Activated T-cell treated with anti-CD3 and anti-CD28 coated beads for 4 hours (primary cell): Measurements from ENCODE around the gene SYT13.
A peak's percentile ranks its signal among the peaks of the same experiment; 100 is the strongest.

Experiments used
- DNase-seq: peaks from one replicate; pipeline ENCODE4 v3.0.0-alpha.2; 2020

Gene SYT13

DNA sequence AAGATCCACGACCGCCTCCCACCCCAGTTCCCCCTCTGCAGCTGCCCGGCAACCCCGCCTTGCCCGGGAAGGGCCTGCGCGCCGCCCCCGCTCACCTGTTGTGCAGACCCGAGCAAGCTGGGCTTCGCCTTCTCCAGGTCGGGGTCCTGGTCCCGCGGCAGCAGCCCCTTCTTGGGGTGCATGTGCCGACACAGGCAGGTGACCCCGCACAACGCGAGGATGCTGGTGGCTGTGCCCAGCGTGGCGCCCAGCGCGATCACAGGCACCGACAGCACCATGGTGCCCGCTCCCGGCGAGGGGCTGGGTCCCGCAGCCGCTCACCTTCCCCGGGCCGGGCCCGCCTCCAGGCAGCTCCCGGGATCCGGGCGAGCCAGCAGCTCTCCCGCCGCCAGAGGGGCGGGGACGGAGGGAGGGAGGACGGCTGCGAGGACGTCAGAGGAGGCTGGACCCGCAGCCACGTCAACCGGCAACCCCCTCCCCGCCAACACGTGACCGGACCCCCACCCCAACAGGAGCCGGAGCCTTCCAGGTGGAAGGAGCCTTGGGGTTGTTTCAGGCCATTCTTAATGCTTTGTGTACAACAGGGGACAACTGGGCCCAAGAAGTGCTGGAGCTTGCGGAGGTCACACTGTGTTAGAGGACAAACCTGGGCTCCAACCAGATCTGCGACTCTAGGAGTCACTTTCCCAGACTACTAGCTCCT, at the start of gene SYT13:
SYT13 (minus strand) TSS at position 412 of the 703 bp plus-strand sequence; CDS start at position 278, 134 bp downstream.
- no peak for DNase-seq

DNA sequence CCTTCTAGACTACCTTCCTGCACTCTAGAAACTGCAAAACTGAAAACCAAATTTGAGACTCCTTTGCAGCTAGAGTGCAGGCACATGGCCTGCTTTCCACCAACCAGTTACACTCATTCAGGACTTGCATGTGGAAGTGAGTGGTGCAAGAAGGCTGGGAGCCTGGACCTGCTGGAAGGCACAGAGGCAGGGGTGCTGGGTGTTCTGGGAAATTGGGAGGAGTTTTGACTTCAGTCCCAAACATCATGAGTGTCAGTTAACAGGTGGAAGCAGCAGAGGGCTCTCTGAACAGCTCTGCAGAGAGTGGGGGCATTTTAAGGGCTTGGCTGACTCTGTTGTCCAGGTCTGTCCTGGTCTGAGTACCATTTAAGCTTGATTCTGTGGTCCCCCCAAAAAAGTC, 49.3 kb upstream of the SYT13 start:
- no peak for DNase-seq

- no peak for DNase-seq
These were observed 48.7 kb upstream of the SYT13 start for GRCh38 chr11:45334836-45335235.

DNA sequence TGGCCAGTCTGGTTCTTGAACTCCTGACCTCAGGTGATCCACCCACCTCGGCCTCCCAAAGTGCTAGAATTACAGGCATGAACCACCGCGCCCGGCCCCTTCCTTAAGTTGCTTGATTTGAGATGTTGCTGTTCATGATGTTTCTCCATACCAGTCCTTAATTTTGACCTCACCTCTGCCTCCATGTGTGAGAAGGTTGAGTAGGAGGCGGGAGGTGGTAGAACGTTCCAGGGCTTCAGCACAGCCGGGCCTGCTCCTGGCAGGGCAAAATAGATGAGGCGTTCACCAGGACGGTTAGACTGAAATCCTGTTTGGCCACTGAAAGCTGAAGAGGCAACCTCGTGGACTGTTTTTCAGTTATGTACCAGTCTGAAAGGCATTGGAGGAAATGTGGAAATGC, 48.3 kb upstream of the SYT13 start:
- DNase-seq, result no peak

DNA sequence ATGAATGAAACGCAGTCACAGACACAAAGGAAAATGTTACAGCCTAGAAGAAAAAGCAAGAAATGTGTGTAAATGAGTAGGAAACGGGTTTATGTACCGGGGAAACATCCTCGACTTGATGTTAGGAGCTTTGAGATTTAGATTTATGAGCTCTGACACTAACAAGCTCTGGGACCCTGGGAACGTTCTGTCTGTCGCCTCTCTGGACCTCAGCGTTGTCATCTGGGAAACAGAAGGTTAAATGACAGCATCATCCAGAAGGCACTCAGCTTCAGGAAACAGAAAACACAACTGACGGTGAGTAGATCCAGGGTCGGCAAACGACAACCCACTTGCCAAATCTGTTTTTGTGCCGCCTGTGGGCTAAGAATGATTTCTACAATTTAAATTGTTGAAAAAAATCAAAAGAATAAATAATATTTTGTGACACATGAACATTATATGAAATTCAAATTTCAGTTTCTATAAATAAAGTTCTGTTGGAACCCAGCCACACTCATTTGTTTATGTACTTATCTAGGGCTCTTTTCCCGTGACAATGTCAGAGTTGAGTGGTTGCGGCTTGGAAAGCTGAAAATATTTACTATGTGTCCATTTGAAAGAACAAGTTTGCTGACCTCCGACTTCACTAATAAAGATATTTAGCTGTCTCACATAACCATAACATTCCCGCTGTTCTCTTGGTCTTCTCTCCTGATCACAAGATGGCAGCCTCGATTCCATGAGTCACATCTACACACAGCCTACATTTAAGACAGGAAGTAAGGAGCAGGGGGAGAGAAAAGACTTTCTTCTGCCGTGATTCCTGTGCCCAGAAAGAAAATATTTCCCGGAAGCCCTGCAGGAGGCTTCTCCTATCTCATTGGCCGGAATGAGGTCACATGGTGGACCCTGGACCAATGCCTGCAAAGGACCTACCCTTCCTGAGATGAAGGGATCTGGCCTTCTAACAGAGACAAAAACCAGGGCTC, 47.1 kb upstream of the SYT13 start:
- DNase-seq, result no peak

GRCh38 chr11:45332276-45332934, 46.3 kb upstream of the SYT13 start:
- peak; percentile 38 for DNase-seq

- no peak for DNase-seq
These were observed 45.7 kb upstream of the SYT13 start for GRCh38 chr11:45331839-45332238.

DNA sequence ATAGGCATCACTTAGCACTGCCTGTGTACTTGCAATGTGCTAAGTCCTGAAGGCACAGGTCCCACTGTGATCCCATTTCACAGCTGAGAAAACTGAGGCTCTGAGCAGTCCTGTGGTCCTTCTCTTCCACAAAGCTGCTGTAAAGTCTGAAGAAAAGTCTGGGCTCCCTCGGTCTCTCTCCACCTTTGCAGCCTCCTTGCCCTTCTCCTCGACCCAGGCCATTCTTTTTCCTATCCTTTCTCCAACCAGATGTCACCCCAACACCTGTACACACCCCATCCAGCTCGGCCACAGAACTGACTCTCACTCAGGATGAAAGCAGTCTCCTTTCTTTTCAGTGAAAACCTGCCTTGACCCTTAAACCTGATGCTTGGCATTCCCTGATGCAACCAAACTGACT, 42.6 kb upstream of the SYT13 start:
- DNase-seq, result no peak

GRCh38 chr11:45324459-45324858, 38.3 kb upstream of the SYT13 start:
- DNase-seq, result no peak

DNA sequence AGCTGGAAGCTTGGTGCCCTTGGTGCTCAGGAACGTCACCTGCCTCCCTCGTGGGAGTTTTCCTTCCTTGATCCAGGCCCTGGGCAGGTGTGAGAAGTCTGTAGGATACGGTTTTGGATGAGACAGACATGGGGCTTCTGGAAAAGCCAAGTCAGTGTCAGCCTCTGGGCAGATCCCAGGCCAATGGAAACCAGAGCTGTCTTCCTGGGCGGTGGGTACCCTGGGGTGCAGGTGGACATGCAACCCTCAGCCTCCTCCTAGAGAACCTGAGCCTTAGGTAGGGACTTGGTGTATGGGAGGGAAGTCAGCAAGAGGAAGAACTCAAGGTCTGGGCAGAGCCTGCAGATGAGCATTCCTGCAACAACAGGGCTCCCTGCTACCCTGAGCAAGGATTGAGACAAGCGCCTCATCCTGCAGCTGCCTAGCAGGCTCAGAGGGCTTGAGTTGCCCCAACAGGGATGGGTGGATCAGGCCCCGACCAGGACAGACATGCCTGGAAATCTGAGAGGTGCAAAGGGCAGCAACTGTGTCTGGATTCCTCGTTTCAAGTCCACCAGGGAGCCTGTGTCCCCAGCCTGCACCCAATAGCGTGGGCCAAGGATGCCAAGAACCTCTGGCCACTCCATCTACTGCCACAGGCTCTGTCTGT, 37.6 kb upstream of the SYT13 start:
- no peak for DNase-seq

GRCh38 chr11:45322891-45323600, 36.9 kb upstream of the SYT13 start:
- DNase-seq, result no peak

- no peak for DNase-seq
These were observed 36.1 kb upstream of the SYT13 start for GRCh38 chr11:45322111-45322705.

- DNase-seq, result no peak
These were observed 35.5 kb upstream of the SYT13 start for GRCh38 chr11:45321669-45322068.

- no peak for DNase-seq
These were observed 35.0 kb upstream of the SYT13 start for GRCh38 chr11:45321031-45321595.

GRCh38 chr11:45320371-45320770, 34.2 kb upstream of the SYT13 start:
- no peak for DNase-seq

DNA sequence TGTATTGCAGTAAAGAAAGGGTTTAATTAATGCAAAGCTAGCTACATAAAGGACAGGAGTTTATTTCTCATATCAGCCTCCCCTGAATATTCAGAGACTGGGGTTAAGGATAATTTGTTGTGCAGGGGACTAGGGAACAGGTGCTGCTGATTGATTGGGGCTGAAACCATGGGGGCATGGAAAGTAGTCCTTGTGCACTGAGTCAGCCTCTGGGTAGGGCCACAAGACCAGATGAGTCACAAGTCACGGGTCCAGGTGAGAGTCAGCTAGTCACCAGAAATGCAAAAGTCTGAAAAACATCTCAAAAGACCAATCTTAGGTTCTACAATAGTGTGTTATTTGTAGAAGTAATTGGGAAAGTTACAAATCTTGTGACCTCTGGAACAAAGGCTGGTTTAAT, 32.9 kb upstream of the SYT13 start:
- DNase-seq, result no peak

DNA sequence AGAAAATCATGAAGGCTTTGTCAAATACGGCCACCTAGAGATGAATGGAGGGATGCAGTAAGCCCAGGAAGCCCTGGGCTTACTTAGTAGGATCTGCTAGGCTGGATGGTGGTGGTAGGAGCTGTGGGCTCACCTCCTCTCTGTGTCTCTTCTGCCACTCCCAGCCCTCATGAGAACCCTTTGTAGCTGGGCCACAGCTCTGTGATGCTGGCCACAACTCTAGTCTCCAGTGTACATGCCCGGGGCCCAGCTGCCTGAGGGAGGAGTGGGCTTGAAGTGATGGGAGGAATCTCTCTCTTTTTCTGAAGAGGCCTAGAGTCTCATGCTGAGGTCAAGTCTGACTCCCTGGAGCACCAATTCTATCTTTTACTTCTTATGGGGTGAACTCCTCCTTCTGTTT, 32.4 kb upstream of the SYT13 start:
- no peak for DNase-seq

- DNase-seq, result no peak
These were observed 30.1 kb upstream of the SYT13 start for GRCh38 chr11:45316258-45316657.

DNA sequence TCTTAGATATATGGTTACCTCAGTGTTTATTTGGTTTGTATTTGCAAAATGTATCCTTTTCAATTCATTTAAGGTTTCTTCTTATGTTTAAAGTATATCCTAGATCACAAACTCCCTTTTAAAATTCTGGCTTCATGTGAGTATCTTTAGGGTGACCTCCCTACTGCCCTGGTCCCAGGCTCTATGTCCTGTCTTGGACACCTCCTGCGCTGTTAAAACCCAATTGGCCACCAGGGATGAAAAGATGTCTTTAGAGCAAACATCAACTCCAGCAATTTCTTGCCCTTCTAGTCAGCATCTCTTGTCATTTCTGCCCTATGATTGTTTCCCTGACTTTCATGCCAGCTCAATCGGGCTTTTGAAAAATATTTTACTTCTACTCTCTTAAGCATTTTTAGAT, 28.8 kb upstream of the SYT13 start:
- no peak for DNase-seq

DNA sequence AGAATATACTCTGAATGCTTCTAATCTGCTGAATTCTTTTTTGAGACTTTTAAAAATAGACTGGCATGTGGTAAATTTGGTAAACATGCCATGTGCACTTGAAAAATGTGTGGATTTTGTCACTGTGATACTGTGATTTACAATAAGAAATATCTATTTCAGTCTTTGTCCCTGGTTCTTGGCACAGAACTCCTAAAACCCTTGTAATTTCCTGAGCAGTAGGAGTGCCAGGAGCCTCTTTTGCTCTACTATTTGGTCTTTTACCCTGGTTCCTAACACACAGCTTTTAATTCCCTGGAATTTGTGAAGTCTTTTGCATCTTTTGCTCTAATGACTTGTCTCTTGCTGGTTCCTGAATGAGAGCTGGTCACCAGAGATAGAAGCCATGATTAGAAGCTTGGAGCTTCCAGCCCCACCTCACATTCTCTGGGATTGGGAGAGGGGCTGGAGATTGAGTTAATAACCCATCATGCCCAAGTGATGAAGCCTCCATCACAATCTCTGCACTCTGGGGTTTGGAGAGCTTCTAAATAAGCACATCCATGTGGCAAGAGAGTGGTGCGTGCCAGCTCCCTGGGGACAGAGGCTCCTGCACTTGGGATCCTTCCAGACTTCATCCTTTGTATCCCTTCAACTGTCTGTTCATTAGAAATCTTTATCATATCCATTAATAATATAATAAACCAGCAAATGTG, 27.2 kb upstream of the SYT13 start:
- no peak for DNase-seq
